Activated naive CD4-positive, alpha-beta T cell treated with anti-CD3 and anti-CD28 coated beads, Interleukin-2, amount 50 U/mL, for 16 hours (primary cell): ENCODE measurements around the gene RHOF.

ENCODE experiments used
- DNase-seq: peaks from one replicate; pipeline ENCODE4 v3.0.0-alpha.2; 2020

The RHOF gene

GRCh38 chr12:121740847-121741246 lies 52.6 kb downstream of the RHOF start:
- DNase-seq = no peak

DNA sequence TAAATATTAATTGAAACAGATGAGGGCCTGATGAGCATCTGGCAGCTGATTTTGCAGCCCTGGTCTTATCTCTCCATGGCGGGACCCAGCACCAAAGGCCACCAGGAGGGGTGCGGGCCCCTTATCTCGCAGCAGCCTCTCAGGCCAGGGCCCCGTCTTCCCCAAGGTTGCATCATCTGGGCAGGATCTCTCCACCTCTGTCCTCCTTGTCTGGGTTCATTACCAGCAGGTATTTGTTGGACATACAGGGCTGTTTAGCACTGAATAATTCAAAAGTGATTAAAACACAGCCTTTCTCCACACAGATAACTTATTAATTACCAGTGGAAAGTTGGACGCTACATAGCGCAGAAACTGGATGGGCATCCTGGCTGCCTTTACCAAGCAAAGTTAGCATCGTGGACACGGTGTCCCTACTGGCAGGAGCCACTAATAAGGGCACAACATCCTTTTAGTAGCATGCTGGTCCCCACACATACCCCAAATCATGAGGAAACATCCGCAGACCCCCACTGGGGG lies 55.1 kb downstream of the RHOF start:
- DNase-seq = no peak

DNA sequence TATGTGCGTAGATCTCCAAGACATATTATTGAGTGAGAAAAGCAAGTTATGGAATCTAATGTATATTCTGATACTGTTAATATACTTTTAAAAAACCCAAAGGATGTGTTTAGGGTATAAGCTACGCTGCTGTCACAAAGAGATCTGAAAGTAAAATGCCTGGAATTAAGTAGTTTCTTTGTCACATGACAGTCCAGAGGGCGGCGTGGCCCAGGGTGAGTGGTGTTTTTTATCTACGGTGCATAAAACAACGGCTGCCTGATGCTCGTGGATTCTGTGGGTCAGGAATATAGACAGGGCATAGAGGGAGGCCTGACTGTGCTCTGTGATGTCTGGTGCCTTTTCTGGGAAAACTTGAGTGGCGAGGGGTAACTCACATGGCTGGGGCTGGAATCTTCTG lies 59.6 kb downstream of the RHOF start:
- no peak for DNase-seq

- DNase-seq = no peak
Measured at GRCh38 chr12:121731473-121731872, 62.0 kb downstream of the RHOF start.

DNA sequence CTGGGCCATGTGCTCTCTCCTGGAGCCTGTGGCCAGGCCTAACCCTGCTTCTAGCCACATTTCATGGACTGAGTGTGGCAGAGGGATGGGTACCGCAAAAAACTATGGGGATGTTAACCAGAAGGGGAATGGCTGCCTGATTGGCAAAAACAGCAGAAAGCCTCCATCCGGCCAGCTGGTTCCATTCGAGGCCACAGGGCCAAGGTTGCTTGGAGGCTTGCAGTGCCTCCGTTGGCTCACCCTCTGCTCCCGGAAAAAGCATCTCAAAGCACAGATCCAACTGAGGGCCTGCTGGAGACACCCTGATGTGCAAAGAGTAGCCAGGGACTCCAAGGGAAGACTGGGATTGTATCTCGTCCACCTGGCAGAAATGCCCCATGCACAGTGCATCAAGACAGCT lies 64.5 kb downstream of the RHOF start:
- DNase-seq = no peak
